GM12878 (cell line): Measurements from ENCODE around the gene POFUT1. TPM values are rescaled to one million over a fixed set of nuclear protein-coding genes. Genes with fewer than 3 reads are reported as not detected.

Experiments
- ATAC-seq: fragments of 200-7000 bp; cut with Tn5 transposase; 3 replicates; pipeline ENCODE4 v1.9.1; 2020; ENCODE audit warnings: mild to moderate bottlenecking, moderate library complexity
- BruUV-seq: library from RNA; stranded (reverse); fragments of 400-500 nt; replicated peaks from 2 replicates; lab custom pipeline; 2021; lab: Mats Ljungman, UMichigan
- CTCF ChIA-PET: fragments of 300-600 bp; sonication (Branson Sonifier 250); formaldehyde crosslinking; extraction: SDS; loops from one replicate; lab custom pipeline; 2021; ENCODE audit warnings: inconsistent platforms; lab: Yijun Ruan, JAX
- POLR2A ChIA-PET: fragments of 350-600 bp; formaldehyde crosslinking; extraction: SDS; loops from one replicate; lab custom pipeline; 2021; ENCODE audit warnings: inconsistent platforms; lab: Charles Lee
- RAD21 ChIA-PET: fragments of 300-600 bp; sonication (Branson Sonifier 250); formaldehyde crosslinking; loops from one replicate; lab custom pipeline; 2023; ENCODE audit warnings: antibody characterized with exemption; ENCODE audit not compliant: unreplicated experiment; lab: Charles Lee
- SMC1A ChIA-PET: fragments of 300-600 bp; sonication (Branson Sonifier 250); formaldehyde crosslinking; loops from one replicate; lab custom pipeline; 2023; ENCODE audit not compliant: unreplicated experiment, uncharacterized antibody; lab: Charles Lee
- DNase-seq: peaks from one replicate; pipeline ENCODE4 v3.0.0-alpha.2; 2011; ENCODE audit warnings: low read depth, low spot score
- FAIRE-seq: peaks from 3 replicates; lab custom pipeline; 2011; peaks lifted over from hg19 to GRCh38; lab: Jason Lieb, UNC
- H2AFZ ChIP-seq: 2 replicates; pipeline ENCODE4 v1.6.0; 2011; ENCODE audit warnings: low read depth, low read length, control low read depth; ENCODE audit not compliant: control insufficient read depth
- H3K27ac ChIP-seq: 2 replicates; pipeline ENCODE4 v1.5.1; 2011; ENCODE audit warnings: control low read depth; ENCODE audit not compliant: control insufficient read depth, insufficient read depth
- H3K27me3 ChIP-seq, 2 experiments: replicated peaks in 1 of 2; 2 replicates each; pipeline versions ENCODE4 v1.6.0 to v1.6.1; 2011; ENCODE audit warnings: low read length in 1 of 2; ENCODE audit not compliant: control insufficient read depth in 2 of 2, insufficient read depth in 2 of 2
- H3K36me3 ChIP-seq, 2 experiments: 2 replicates each; pipeline ENCODE4 v1.5.1; 2011; ENCODE audit warnings: low read length in 1 of 2; ENCODE audit not compliant: control insufficient read depth in 2 of 2, insufficient read depth in 2 of 2
- H3K4me1 ChIP-seq: 2 replicates; pipeline ENCODE4 v1.6.1; 2011; ENCODE audit warnings: mild to moderate bottlenecking, low read length, moderate library complexity, mixed read lengths; ENCODE audit not compliant: control insufficient read depth, insufficient read depth
- H3K4me2 ChIP-seq: 2 replicates; pipeline ENCODE4 v1.6.0; 2011; ENCODE audit warnings: control low read depth; ENCODE audit not compliant: control insufficient read depth, insufficient read depth
- H3K4me3 ChIP-seq: fragments of 200-600 bp; sonication (generic); 2 replicates; pipeline ENCODE4 v1.5.1; 2016
- H3K79me2 ChIP-seq: 2 replicates; pipeline ENCODE4 v1.6.0; 2011; ENCODE audit warnings: low read length; ENCODE audit not compliant: control insufficient read depth, insufficient read depth
- H3K9ac ChIP-seq: 2 replicates; pipeline ENCODE4 v1.8.0; 2011; ENCODE audit warnings: low read length, control low read depth, mixed read lengths; ENCODE audit not compliant: control insufficient read depth, insufficient read depth
- H3K9me3 ChIP-seq: replicated peaks from 3 replicates; pipeline ENCODE4 v1.5.1; 2011; ENCODE audit warnings: mild to moderate bottlenecking, low read length; ENCODE audit not compliant: control insufficient read depth, insufficient read depth
- H4K20me1 ChIP-seq: 2 replicates; pipeline ENCODE4 v1.6.0; 2011; ENCODE audit not compliant: control insufficient read depth, insufficient read depth
- ATF7 ChIP-seq: fragments of 450-650 bp; IDR thresholded peaks from 2 replicates; pipeline ENCODE4 v1.6.1; 2016; ENCODE audit warnings: low read depth, mild to moderate bottlenecking
- BCL11A ChIP-seq: IDR thresholded peaks from 2 replicates; pipeline ENCODE4 v1.6.1; 2011; ENCODE audit warnings: low read depth, low read length
- FOXK2 ChIP-seq: fragments of 450-650 bp; IDR thresholded peaks from 2 replicates; pipeline ENCODE4 v1.6.1; 2017; ENCODE audit warnings: mild to moderate bottlenecking, moderate library complexity
- HDGF ChIP-seq: fragments of 450-650 bp; IDR thresholded peaks from 2 replicates; pipeline ENCODE4 v1.6.1; 2016; ENCODE audit warnings: antibody characterized with exemption
- KDM1A ChIP-seq: fragments of 200-600 bp; sonication (generic); IDR thresholded peaks from 2 replicates; pipeline ENCODE4 v1.6.1; 2016; ENCODE audit warnings: borderline replicate concordance
- POU2F2 ChIP-seq: IDR thresholded peaks from 3 replicates; pipeline ENCODE4 v1.6.1; 2011; ENCODE audit warnings: low read depth, mild to moderate bottlenecking, low read length, borderline replicate concordance
- RBBP5 ChIP-seq: fragments of 200-600 bp; sonication (generic); conservative IDR thresholded peaks from 2 replicates; pipeline ENCODE4 v1.6.1; 2016
- TCF7 ChIP-seq: IDR thresholded peaks from 2 replicates; pipeline ENCODE4 v1.6.1; 2014; ENCODE audit warnings: antibody characterized with exemption, borderline replicate concordance
- WGBS: methylation state at CpG from one replicate; pipeline ENCODE4 v1.1.6; 2016; ENCODE audit warnings: low lambda C conversion rate; ENCODE audit not compliant: insufficient replicate concordance, insufficient coverage; ENCODE audit errors: missing lambda C conversion rate; 5-methylcytosine and 5-hydroxymethylcytosine counted together
- in situ Hi-C: fragments of 300-500 bp; cut with MboI; formaldehyde crosslinking; loops from 9 replicates; pipeline ENCODE4 v1.14.3; 2018; ENCODE audit warnings: mixed read lengths
- intact Hi-C: fragments of 100-400 bp; cut with micrococcal nuclease; formaldehyde crosslinking; loops from one replicate; pipeline ENCODE4 v1.14.2; 2022; ENCODE audit not compliant: unreplicated experiment
- polyA plus RNA-seq, 11 experiments: library from polyadenylated mRNA; depleted of rRNA in 4 of 11; unstranded in 6 of 11; stranded (reverse) in 5 of 11; fragments of >200 nt; fragmentation: Nextera tagmentation in 4 of 11; fragmentation: Illumina TruSeq in 1 of 11; extraction: Ambion mirVana in 4 of 11; extraction: Trizol in 1 of 11; gene quantifications; 1 replicate in 1 of 11; 2 replicates in 10 of 11; pipeline versions ENCODE4 v1.2.1 to v1.2.3, GENCODE V29; 2011 to 2016; ENCODE audit warnings: inconsistent platforms in 2 of 11, missing spikeins in 2 of 11, low read depth in 1 of 11
- total RNA-seq, 4 experiments: library from RNA; depleted of rRNA in 3 of 4; stranded (reverse); fragments of >200 nt in 3 of 4; fragmentation: Illumina TruSeq in 1 of 4; extraction: Trizol in 1 of 4; gene quantifications; 2 replicates each; pipeline versions ENCODE4 v1.2.1 to v1.2.3, GENCODE V29; 2013 to 2021
- TF ChIP-seq, protein P1 (sequence below): fragments of 450-650 bp; IDR thresholded peaks from 2 replicates; pipeline ENCODE4 v1.6.1; 2018; ENCODE audit warnings: borderline replicate concordance, mild to moderate bottlenecking; ENCODE audit not compliant: partially characterized antibody
- TF ChIP-seq, protein P2 (sequence below): fragments of 150-350 bp; IDR thresholded peaks from 2 replicates; pipeline ENCODE4 v1.6.1; 2016; ENCODE audit warnings: low read depth, low read length

Gene POFUT1
- total and polyA plus RNA-seq, 10 of the 15 experiments (the other 5 are each of a cell fraction or from before 2014, with no cell fraction given): 2.6 to 33.4 (median 23.1) TPM

DNA sequence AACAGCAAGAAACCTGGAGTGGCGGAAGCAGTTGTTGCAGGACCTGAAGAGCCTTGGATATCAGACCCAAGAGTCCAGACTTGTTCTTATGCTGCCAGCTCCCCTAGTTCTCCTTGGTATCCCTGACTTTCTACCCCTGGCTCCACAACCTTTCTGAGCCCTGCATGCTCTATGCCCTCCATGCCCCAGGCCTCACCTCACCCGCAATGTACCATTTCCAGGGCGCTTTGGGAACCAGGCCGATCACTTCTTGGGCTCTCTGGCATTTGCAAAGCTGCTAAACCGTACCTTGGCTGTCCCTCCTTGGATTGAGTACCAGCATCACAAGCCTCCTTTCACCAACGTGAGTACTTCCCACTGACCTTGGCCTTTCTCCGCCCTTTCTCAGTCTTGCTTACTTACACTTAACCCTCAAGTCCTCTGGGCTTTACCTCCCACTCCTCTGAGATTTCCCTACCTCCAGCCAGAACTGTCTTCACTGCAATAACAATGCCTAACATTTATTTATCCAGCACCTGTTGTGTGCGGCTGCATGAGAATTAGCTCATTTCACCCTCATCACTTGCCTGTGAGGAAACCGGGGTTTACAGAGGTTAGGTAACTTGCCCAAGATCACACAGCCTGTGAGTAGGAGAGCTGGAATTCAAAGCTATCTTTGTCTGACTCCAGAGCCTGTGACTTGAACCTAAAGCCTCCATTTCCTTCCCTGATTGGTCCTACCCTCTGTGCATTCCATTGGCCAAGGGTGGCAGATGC, 2.3 kb downstream of the POFUT1 start:
- Histone ChIP-seq H3K4me2 (no peak overlapping the region; the same call in 1 of the 2 replicates), H3K4me1 (peaks cover 11% of the 10 kb centered on the region), H3K27me3 (no peaks in the 10 kb centered on the region), H3K27ac (no peak overlapping the region), H3K4me3 (no peak overlapping the region), H3K9ac (no peak overlapping the region), H2AFZ (no peak overlapping the region), H4K20me1 (no peaks in the 10 kb centered on the region; the same call in 1 of the 2 replicates), H3K79me2 (peaks cover 45% of the 10 kb centered on the region), H3K36me3 (no peaks in the 10 kb centered on the region; a peak in 2 of 4 replicates), H3K9me3 (no peaks in the 10 kb centered on the region)
- no TSS peak for BruUV-seq
- ATAC-seq: no peak
- WGBS: 97% methylated on average over 9 of the region's 9 CpGs
- POLR2A ChIA-PET: interaction anchor here (0.6 to 0.7 kb wide), 2 partner anchors 23 to 85 kb away, joined by 3 to 5 read pairs; no protein-coding TSS in a partner anchor
- CTCF ChIA-PET: interaction anchor here (0.9 kb wide), 1 partner anchor 149 kb away, joined by 3 read pairs; no protein-coding TSS in a partner anchor
- FAIRE-seq: no peak
- RAD21 ChIA-PET: no interaction called here
- SMC1A ChIA-PET: no interaction called here
- TF ChIP-seq HDGF (no peak), ATF7 (no peak), POU2F2 (no peak), BCL11A (no peak), RBBP5 (no peak), FOXK2 (no peak), KDM1A (no peak), TCF7 (no peak)
- TF ChIP-seq, protein P1, sequence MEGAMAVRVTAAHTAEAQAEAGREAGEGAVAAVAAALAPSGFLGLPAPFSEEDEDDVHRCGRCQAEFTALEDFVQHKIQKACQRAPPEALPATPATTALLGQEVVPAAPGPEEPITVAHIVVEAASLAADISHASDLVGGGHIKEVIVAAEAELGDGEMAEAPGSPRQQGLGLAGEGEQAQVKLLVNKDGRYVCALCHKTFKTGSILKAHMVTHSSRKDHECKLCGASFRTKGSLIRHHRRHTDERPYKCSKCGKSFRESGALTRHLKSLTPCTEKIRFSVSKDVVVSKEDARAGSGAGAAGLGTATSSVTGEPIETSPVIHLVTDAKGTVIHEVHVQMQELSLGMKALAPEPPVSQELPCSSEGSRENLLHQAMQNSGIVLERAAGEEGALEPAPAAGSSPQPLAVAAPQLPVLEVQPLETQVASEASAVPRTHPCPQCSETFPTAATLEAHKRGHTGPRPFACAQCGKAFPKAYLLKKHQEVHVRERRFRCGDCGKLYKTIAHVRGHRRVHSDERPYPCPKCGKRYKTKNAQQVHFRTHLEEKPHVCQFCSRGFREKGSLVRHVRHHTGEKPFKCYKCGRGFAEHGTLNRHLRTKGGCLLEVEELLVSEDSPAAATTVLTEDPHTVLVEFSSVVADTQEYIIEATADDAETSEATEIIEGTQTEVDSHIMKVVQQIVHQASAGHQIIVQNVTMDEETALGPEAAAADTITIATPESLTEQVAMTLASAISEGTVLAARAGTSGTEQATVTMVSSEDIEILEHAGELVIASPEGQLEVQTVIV: no peak
- TF ChIP-seq, protein P2, sequence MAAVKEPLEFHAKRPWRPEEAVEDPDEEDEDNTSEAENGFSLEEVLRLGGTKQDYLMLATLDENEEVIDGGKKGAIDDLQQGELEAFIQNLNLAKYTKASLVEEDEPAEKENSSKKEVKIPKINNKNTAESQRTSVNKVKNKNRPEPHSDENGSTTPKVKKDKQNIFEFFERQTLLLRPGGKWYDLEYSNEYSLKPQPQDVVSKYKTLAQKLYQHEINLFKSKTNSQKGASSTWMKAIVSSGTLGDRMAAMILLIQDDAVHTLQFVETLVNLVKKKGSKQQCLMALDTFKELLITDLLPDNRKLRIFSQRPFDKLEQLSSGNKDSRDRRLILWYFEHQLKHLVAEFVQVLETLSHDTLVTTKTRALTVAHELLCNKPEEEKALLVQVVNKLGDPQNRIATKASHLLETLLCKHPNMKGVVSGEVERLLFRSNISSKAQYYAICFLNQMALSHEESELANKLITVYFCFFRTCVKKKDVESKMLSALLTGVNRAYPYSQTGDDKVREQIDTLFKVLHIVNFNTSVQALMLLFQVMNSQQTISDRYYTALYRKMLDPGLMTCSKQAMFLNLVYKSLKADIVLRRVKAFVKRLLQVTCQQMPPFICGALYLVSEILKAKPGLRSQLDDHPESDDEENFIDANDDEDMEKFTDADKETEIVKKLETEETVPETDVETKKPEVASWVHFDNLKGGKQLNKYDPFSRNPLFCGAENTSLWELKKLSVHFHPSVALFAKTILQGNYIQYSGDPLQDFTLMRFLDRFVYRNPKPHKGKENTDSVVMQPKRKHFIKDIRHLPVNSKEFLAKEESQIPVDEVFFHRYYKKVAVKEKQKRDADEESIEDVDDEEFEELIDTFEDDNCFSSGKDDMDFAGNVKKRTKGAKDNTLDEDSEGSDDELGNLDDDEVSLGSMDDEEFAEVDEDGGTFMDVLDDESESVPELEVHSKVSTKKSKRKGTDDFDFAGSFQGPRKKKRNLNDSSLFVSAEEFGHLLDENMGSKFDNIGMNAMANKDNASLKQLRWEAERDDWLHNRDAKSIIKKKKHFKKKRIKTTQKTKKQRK: no peak
- intact Hi-C loops (loop anchor here (5.0 kb wide), 2 partner anchors 77 to 178 kb away; no protein-coding TSS in a partner anchor), in situ Hi-C loops (no loop called here)
- DNase-seq: no peak
